ENCODE results near the gene IFRD2. TPM values are rescaled to one million over a fixed set of nuclear protein-coding genes. Genes with fewer than 3 reads are reported as not detected.

Gene IFRD2
- total and polyA plus RNA-seq, 2 experiments from 2014 or later = 80.8 to 91.5 TPM

DNA sequence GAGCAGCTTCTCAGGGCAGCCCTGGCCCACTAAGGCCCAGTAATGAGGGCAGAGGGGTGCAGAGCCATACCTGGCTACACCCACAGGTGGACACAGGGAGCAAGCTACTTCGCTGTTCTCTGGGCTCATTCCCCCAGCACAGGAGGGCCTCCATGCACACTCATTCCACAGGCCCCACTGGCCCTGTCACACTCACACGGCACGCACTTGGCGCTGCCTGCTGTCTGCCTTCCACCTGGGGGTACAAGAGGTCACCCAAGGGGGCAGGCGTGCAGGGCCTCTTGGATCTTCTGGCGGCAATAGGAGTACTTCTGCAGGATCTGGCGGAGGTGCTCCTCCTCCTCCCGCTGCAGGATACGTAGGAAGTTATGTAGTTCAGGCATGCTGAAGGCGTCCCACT lies 38.1 kb upstream of the IFRD2 start (continued):
- TF ChIP-seq EZH2 (IDR thresholded peaks at IDR 0.05; ENCODE audit: low read depth, unreplicated experiment) (no peak), EZH2phosphoT487 (IDR thresholded peaks at IDR 0.05; ENCODE audit: unreplicated experiment) (no peak), POLR2AphosphoS5 (IDR thresholded peaks at IDR 0.05; ENCODE audit: low read depth) (no peak), NANOG (IDR thresholded peaks at IDR 0.05; ENCODE audit: borderline replicate concordance) (no peak), ZNF331 (CRISPR knock-in tag; IDR thresholded peaks at IDR 0.05; ENCODE audit: low read depth) (no peak), STAT1 (IDR thresholded peaks at IDR 0.05; ENCODE audit: unreplicated experiment) (no peak), ZNF114 (CRISPR knock-in tag; IDR thresholded peaks at IDR 0.05) (no peak)
- TF ChIP-seq, protein P1, sequence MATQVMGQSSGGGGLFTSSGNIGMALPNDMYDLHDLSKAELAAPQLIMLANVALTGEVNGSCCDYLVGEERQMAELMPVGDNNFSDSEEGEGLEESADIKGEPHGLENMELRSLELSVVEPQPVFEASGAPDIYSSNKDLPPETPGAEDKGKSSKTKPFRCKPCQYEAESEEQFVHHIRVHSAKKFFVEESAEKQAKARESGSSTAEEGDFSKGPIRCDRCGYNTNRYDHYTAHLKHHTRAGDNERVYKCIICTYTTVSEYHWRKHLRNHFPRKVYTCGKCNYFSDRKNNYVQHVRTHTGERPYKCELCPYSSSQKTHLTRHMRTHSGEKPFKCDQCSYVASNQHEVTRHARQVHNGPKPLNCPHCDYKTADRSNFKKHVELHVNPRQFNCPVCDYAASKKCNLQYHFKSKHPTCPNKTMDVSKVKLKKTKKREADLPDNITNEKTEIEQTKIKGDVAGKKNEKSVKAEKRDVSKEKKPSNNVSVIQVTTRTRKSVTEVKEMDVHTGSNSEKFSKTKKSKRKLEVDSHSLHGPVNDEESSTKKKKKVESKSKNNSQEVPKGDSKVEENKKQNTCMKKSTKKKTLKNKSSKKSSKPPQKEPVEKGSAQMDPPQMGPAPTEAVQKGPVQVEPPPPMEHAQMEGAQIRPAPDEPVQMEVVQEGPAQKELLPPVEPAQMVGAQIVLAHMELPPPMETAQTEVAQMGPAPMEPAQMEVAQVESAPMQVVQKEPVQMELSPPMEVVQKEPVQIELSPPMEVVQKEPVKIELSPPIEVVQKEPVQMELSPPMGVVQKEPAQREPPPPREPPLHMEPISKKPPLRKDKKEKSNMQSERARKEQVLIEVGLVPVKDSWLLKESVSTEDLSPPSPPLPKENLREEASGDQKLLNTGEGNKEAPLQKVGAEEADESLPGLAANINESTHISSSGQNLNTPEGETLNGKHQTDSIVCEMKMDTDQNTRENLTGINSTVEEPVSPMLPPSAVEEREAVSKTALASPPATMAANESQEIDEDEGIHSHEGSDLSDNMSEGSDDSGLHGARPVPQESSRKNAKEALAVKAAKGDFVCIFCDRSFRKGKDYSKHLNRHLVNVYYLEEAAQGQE (IDR thresholded peaks at IDR 0.05; ENCODE audit: unreplicated experiment) = no peak

GRCh38 chr3:50327943-50328691 lies 35.9 kb upstream of the IFRD2 start, which contains the start of gene TUSC2:
TUSC2 (minus strand) TSS chr3:50328223; CDS start chr3:50328099, 124 bp downstream.
- peaks cover 13% of the 10 kb centered on the region for H3K4me1 ChIP-seq (ENCODE audit: insufficient read depth)
- H3K9me2 ChIP-seq (ENCODE audit: insufficient read depth) = no peaks in the 10 kb centered on the region
- no peak for TF ChIP-seq NANOG (IDR thresholded peaks at IDR 0.05; ENCODE audit: borderline replicate concordance)
- TF ChIP-seq ETS1 (IDR thresholded peaks at IDR 0.05) = peak; percentile 10; the same call in 1 of the 2 replicates
- peak; percentile 86 for TF ChIP-seq POLR2AphosphoS5 (IDR thresholded peaks at IDR 0.05; ENCODE audit: low read depth)
- peak; percentile 89 for TF ChIP-seq CREB1 (CRISPR knock-in tag; IDR thresholded peaks at IDR 0.05; ENCODE audit: low read depth)
- H3K27ac ChIP-seq (ENCODE audit: low read depth) = peak within 1 kb of the TSS; percentile 69
- Mint-ChIP-seq H3K9me3 (no peaks in the 10 kb centered on the region), H3K27ac (peak within 1 kb of the TSS; percentile 78), H3K36me3 (ENCODE audit: low read depth) (peaks cover 40% of the 10 kb centered on the region), H3K27me3 (ENCODE audit: insufficient read depth, low read depth, poor library complexity) (peaks cover 13% of the 10 kb centered on the region), H3K4me3 (peak within 1 kb of the TSS; percentile 91), H3K4me1 (peaks cover 27% of the 10 kb centered on the region)
- H3K36me3 ChIP-seq (ENCODE audit: insufficient read depth) = peaks cover 8% of the 10 kb centered on the region
- H3F3A ChIP-seq (replicated peaks; ENCODE audit: low read depth) = peaks cover 24% of the 10 kb centered on the region; the same call in 1 of the 2 replicates
- peak; percentile 100 for DNase-seq (ENCODE audit: low spot score)
- H3K4me3 ChIP-seq = peak within 1 kb of the TSS; percentile 94
- peaks cover 8% of the 10 kb centered on the region; the same call in 1 of the 2 replicates for H4K20me1 ChIP-seq (replicated peaks; ENCODE audit: insufficient read depth)
- peak within 1 kb of the TSS; percentile 83; the same call in 1 of the 2 replicates for H2AFZ ChIP-seq
- no peaks in the 10 kb centered on the region for H3K27me3 ChIP-seq (ENCODE audit: insufficient read depth)
- peak; percentile 88 for ATAC-seq
- peaks cover 13% of the 10 kb centered on the region for H3K79me2 ChIP-seq (replicated peaks; ENCODE audit: insufficient read depth)
- H3K4me2 ChIP-seq = peak within 1 kb of the TSS; percentile 97

Data from GM23338 (cell line).